H7 (cell line): Measurements from ENCODE around the gene PRRC2B. TPM values are rescaled to one million over a fixed set of nuclear protein-coding genes. Genes with fewer than 3 reads are reported as not detected.

Source experiments
- DNase-seq: peaks from one replicate; pipeline ENCODE4 v3.0.0; 2012
- H3K27me3 ChIP-seq: 2 replicates; pipeline ENCODE4 v1.6.0; 2011; ENCODE audit warnings: mild to moderate bottlenecking, low read length; ENCODE audit not compliant: control insufficient read depth, insufficient read depth
- H3K36me3 ChIP-seq: replicated peaks from 2 replicates; pipeline ENCODE4 v1.5.1; 2011; ENCODE audit warnings: low read length; ENCODE audit not compliant: control insufficient read depth, insufficient read depth
- H3K4me3 ChIP-seq: 2 replicates; pipeline ENCODE4 v1.5.1; 2011; ENCODE audit warnings: low read depth, mild to moderate bottlenecking, control low read depth, low read length, moderate library complexity; ENCODE audit not compliant: insufficient read depth
- total RNA-seq: library from RNA; depleted of rRNA; stranded (reverse); fragments of >200 nt; shearing (Covaris generic); gene quantifications from 2 replicates; pipeline ENCODE4 v1.2.3, GENCODE V29; 2014

Gene PRRC2B
- total RNA-seq, 1 experiment from 2014 or later = 77.4 TPM

GRCh38 chr9:131482343-131483006 is 88.6 kb downstream of the PRRC2B start:
- no peak for DNase-seq
- H3K27me3 ChIP-seq = no peaks in the 10 kb centered on the region
- no peak overlapping the region for H3K4me3 ChIP-seq
- H3K36me3 ChIP-seq = peaks cover 76% of the 10 kb centered on the region

- H3K4me3 ChIP-seq = no peak overlapping the region
- no peaks in the 10 kb centered on the region for H3K27me3 ChIP-seq
- peaks cover 77% of the 10 kb centered on the region for H3K36me3 ChIP-seq
- no peak for DNase-seq
Observed at GRCh38 chr9:131483319-131484050, 89.6 kb downstream of the PRRC2B start.

GRCh38 chr9:131484051-131484445 is 90.2 kb downstream of the PRRC2B start:
- DNase-seq = no peak
- Histone ChIP-seq H3K4me3 (no peak overlapping the region), H3K36me3 (peaks cover 76% of the 10 kb centered on the region), H3K27me3 (no peaks in the 10 kb centered on the region)

- Histone ChIP-seq H3K27me3 (no peaks in the 10 kb centered on the region), H3K36me3 (peaks cover 75% of the 10 kb centered on the region), H3K4me3 (no peak overlapping the region)
- DNase-seq = no peak
Observed at GRCh38 chr9:131484560-131485185, 90.8 kb downstream of the PRRC2B start.

- H3K36me3 ChIP-seq = peaks cover 77% of the 10 kb centered on the region
- no peak for DNase-seq
- H3K27me3 ChIP-seq = no peaks in the 10 kb centered on the region
- H3K4me3 ChIP-seq = no peak overlapping the region
Observed at GRCh38 chr9:131485206-131485605, 91.3 kb downstream of the PRRC2B start.

- DNase-seq = no peak
- peaks cover 81% of the 10 kb centered on the region for H3K36me3 ChIP-seq
- H3K27me3 ChIP-seq = no peaks in the 10 kb centered on the region
- no peak overlapping the region for H3K4me3 ChIP-seq
Observed at GRCh38 chr9:131485728-131486422, 92.0 kb downstream of the PRRC2B start.

- H3K36me3 ChIP-seq = peaks cover 81% of the 10 kb centered on the region
- no peak overlapping the region for H3K4me3 ChIP-seq
- no peaks in the 10 kb centered on the region for H3K27me3 ChIP-seq
- DNase-seq = no peak
Observed at GRCh38 chr9:131487001-131487400, 93.1 kb downstream of the PRRC2B start.

- no peak for DNase-seq
- Histone ChIP-seq H3K4me3 (no peak overlapping the region), H3K27me3 (no peaks in the 10 kb centered on the region), H3K36me3 (peaks cover 85% of the 10 kb centered on the region)
Observed at GRCh38 chr9:131487621-131488031, 93.7 kb downstream of the PRRC2B start.

- DNase-seq = no peak
- Histone ChIP-seq H3K36me3 (peaks cover 81% of the 10 kb centered on the region), H3K27me3 (no peaks in the 10 kb centered on the region), H3K4me3 (no peak overlapping the region)
Observed at GRCh38 chr9:131490514-131490913, 96.6 kb downstream of the PRRC2B start.

GRCh38 chr9:131491001-131491710 is 97.3 kb downstream of the PRRC2B start:
- H3K36me3 ChIP-seq = peaks cover 83% of the 10 kb centered on the region
- no peak overlapping the region for H3K4me3 ChIP-seq
- DNase-seq = no peak
- no peaks in the 10 kb centered on the region for H3K27me3 ChIP-seq

GRCh38 chr9:131492070-131492469 is 98.2 kb downstream of the PRRC2B start:
- Histone ChIP-seq H3K27me3 (no peaks in the 10 kb centered on the region), H3K4me3 (no peak overlapping the region), H3K36me3 (peaks cover 83% of the 10 kb centered on the region)
- DNase-seq = no peak

- Histone ChIP-seq H3K4me3 (no peak overlapping the region), H3K27me3 (no peaks in the 10 kb centered on the region), H3K36me3 (peaks cover 82% of the 10 kb centered on the region)
- DNase-seq = no peak
Observed at GRCh38 chr9:131494296-131494870, 100.5 kb downstream of the PRRC2B start.

GRCh38 chr9:131495785-131496184 is 101.9 kb downstream of the PRRC2B start:
- no peak for DNase-seq
- Histone ChIP-seq H3K36me3 (peaks cover 74% of the 10 kb centered on the region), H3K27me3 (no peaks in the 10 kb centered on the region), H3K4me3 (no peak overlapping the region)
